Stimulated activated CD4-positive, alpha-beta T cell treated with anti-CD3 and anti-CD28 coated beads, TNF-alpha, amount 100 ng/mL, for 4 hours (primary cell): ENCODE data around the gene BMPR1B.
"Not testable (repeated sequence)": the region's sequence is repeated elsewhere in the genome, so short reads cannot be mapped to it uniquely, and the experiment has no call there.

Source experiments
- DNase-seq, 3 experiments: peaks; one replicate each; pipeline ENCODE4 v3.0.0-alpha.2; 2020; ENCODE audit warnings: low read depth in 3 of 3

Gene BMPR1B

DNA sequence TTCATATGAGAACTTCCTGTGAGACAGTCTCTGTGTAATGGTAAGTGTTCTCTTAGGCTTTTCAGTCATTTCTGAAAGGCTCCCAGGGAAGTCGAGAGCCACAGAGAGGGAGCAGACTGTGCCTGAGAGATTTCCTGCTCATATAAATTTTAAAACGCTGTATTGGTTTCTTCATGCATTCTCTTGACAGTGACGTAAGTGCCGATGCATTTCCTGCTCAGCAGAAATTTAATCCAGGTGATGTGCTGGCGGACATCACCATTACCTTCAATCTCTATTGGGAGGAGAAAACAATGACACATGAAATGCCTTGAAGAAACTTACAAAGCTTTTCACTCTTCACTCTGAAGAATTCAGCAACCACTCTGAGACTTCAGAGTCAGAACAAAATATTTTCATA is 383.6 kb downstream of the BMPR1B start:
- no peak for DNase-seq

DNA sequence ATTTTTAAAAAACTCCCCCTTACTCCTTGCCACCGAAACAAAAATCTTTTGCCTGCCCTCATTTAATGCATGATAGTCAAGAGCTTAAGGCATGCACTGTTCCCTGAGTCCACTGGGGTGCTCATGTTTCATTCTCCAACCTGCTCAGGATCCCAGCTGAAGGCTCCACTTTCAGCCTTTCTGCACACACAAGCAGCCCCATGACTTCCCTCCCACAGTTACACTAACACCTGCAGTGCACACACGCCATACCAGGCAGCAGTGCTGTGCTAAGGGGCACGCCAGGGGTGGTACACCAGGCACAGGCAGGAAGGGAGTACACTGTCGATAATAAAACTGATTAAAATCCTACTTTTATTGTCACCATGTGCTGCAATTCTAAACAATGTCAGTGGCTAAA is 385.2 kb downstream of the BMPR1B start:
- DNase-seq, result no peak

DNA sequence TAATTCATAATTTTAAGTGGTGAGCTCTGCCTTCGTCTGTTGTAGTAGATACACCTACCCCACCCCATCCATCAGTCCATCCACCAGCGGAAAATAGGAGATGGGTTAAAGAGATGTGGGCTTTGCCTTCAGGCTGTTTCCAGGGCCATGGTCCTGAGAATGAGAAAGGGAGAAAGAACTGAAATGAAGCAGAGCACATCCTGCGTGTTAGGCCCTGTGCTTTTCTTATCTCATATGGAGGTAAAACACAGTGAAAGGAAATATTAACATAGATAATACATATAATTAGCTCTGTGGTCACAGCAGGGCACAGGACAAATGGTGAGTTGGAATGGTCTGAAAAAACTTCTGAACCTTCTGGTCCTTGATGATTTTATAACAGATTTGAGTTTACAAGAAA is 393.5 kb downstream of the BMPR1B start:
- DNase-seq, result no peak

GRCh38 chr4:95153182-95153581 is 395.4 kb downstream of the BMPR1B start:
- no peak for DNase-seq

DNA sequence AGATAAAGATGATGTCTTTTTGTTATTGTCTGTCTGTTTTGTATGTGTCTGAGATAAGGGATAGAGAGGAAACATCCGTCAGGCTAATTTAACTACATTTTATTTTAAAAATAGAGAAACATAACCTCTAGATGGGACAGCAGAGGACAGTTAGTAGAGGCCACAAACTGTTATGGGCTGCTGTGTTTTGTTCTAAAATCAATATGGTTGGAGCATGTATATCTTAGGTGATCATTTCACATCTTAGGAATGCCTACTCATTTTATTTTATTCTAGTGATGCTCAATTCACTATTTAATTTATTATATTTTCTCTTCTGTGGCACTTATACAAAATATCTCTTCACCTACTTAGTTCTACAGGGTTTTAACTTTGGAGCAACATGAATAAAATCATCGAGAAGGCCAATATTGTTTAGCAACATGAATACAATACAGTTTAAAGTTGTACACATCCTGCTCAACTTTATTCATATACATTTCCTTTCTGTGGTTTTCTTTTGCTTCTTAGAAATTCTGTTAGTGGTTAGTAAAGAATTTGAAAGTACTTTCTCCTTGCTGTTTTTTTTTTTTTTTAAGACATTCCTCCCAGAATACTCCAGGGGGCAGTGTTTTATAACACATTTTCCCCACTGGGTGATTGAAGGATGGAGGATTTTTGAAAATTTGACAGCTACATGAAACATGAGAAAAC is 398.1 kb downstream of the BMPR1B start:
- DNase-seq, result no peak

GRCh38 chr4:95156452-95156765 is 398.7 kb downstream of the BMPR1B start:
- DNase-seq, result no peak

GRCh38 chr4:95157596-95157995 is 399.8 kb downstream of the BMPR1B start:
- no peak for DNase-seq

GRCh38 chr4:95158045-95158444 is 400.3 kb downstream of the BMPR1B start:
- DNase-seq, result no peak

DNA sequence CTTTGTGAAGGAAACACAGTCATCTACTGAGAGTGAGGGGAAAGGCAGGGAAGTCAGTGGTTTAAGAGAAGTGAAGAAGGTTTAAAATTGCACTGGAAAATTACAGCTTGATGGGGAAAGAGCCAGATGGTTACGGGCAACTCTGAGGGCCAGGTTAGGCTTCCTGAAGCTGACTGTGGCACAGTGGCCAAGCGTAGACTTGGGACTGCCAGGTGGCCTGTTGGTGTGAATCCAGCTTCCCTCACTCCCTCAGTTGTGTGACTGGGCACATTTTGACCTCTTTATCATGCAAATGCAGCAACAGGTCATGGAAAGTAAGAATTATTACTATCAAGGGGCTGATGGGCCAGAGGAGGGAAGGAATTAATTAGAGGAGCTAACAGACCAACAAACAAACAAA is 400.9 kb downstream of the BMPR1B start:
- no peak for DNase-seq

DNA sequence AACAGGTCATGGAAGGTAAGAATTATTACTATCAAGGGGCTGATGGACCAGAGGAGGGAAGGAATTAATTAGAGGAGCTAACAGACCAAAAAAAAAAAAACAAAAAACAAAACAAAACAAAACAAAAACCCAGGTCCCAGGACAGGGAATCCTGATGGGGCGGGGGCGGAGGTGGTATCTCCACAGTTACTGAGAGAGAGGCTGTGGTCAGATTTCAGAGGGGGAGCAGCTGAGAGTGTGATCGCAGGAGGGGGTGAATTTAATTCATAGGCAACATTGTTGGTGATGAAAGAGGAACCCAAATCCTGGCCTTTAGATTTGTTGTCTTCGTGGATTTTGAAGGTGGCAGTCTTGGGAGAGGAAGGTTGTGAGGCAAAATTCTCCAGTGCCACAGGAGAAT is 401.6 kb downstream of the BMPR1B start:
- DNase-seq, result no peak

DNA sequence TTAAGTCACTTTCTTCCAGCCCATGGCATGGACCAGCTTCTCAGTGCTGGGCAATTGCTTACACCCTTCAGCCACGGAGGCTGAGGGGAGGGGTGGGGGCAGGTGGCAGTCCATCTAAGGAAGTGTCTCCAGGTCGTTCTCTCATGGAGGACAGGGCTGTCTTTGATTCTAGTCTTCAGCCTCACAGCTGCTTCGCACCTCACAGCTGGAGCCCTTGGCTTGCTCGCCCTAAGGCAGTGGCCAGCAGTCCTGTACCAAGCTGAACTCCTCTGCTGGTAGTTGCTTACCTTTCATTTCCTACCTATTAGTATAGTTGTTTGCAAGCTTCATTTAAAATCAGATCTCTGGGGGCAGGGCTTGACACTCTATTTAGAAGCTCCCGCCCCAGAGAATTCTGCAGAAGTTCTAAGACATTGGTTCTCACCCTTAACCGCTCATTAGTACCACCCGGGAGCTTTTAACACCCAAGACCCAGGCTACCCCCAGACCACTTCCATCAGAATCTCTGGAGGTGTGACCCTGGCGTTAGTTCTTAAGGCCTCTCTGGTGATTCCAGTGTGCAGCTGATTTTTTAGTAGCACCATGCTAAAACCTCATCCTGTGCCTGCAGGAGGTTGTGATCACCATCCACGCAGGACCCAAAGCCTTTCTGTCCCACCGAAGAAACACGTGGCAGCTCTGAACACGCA is 404.2 kb downstream of the BMPR1B start:
- DNase-seq, result no peak

DNA sequence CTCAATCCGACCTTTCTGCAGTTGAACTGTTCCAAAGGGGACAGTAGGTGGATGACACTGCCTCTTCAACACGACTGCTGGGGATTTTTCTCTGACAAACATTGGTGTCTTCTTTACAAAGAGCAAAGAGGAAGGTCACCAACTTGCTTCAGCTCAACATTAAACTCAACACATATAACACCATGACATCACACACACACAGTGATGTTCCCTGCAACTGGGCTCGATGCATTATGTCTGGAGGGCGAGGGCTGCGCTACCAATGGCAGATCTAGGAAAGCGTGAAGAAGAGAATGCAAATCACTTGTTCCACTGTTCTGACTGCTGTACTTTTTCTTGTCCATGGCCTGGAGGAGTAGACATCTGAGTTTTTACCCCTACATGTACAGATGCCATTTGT is 405.1 kb downstream of the BMPR1B start:
- DNase-seq, result no peak

- DNase-seq, result no peak
These were observed 408.3 kb downstream of the BMPR1B start for GRCh38 chr4:95165926-95166524.

GRCh38 chr4:95167805-95168204 is 410.1 kb downstream of the BMPR1B start:
- no peak for DNase-seq

DNA sequence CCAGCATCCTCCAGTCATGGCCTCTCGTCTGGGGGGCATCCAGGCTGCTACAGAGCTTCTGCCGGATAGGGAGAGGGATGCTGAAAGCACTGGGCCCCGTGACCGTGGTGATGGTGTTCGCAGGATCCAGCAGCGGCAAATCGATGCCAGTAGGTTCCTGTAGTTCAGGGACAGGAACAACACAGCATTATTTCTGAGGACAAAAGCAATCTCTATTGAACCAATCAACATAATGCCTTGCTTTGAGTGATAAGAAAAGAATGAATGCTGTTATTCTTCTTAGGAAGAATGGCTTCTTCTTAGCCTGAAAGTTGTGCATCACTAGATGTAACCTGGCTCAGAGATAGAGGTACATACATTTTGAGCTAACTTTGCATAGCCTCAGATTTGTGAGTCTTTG is 412.4 kb downstream of the BMPR1B start:
- no peak for DNase-seq

GRCh38 chr4:95171377-95171776 is 413.6 kb downstream of the BMPR1B start:
- not testable (repeated sequence) for DNase-seq

DNA sequence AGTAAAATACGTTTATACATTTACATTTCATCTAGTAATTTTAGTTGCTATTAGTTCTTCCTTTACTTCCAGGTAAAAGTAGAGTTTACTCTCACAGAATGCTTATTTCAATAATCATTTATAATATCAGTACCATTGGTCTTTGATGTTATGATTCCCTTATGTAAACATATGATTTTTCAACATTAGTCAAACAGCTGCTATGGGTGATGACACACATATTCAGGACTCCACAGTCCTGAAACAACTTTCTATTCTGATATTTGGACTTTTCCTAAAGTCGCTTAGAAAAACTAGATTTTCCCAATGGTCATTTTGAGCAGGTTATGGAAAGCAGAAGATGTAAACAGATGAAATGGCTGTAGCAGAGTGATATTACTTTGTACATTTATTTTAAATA is 421.2 kb downstream of the BMPR1B start:
- no peak for DNase-seq

- DNase-seq, result no peak
These were observed 422.9 kb downstream of the BMPR1B start for GRCh38 chr4:95180531-95181242.

DNA sequence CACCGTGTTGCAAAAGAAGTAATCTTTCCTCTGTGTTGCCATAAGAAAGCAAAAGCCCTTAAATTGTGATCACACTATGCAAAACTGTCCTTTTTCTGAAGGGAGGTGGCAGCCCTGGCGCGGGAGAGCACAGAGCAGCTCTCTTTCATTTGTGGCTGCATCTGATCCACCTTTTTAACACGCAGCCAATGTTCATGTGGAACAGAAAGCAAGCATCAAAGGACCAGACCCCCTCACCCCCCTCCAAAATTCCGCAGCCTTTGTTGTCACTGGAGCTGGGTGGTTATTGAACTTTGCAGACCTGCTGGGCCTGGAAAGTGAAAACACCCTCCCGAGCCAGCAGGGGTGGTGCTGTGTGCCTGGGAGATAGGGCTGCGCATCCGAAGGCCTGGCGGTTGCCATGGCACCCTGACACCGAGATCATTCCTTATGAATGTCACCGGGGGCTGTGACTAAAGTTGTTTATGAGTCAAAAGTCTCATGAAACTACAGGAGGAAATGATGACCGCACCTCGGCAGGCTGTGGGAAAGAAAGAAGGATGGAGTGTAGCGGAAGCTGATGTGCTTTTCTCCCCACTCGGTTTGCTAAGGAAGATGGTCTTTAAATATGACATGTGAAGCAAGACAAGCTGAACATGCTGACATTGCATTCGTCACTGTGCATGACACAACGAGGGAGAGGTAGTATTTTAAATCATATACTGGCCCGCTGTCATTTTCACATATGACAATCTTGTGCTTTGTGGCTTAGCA is 423.7 kb downstream of the BMPR1B start:
- no peak for DNase-seq

- no peak for DNase-seq
These were observed 424.2 kb downstream of the BMPR1B start for GRCh38 chr4:95181996-95182306.

GRCh38 chr4:95183656-95184408 is 426.1 kb downstream of the BMPR1B start:
- DNase-seq, result no peak

- no peak for DNase-seq
These were observed 428.9 kb downstream of the BMPR1B start for GRCh38 chr4:95186666-95187065.
